ENCODE measurements around the gene SLC22A4. TPM values are rescaled to one million over a fixed set of nuclear protein-coding genes. Genes with fewer than 3 reads are reported as not detected.
A peak's percentile ranks its signal among the peaks of the same experiment; 100 is the strongest.

Gene SLC22A4
- polyA plus RNA-seq, 1 donor (not counting 4 experiments of a cell fraction or from before 2014, with no cell fraction given): 1.4 TPM

GRCh38 chr5:132294728-132295504, 722 bp downstream of the SLC22A4 start:
- Histone ChIP-seq H3K27me3 (ENCODE audit: control insufficient read depth, extremely low read depth, insufficient read depth, low read length) (no peaks in the 10 kb centered on the region), H3K4me3 (ENCODE audit: control insufficient read depth in 2 of 3, extremely low read depth in 1 of 3, insufficient read depth in 2 of 3, low read depth in 1 of 3, low read length in 3 of 3) (peak overlapping the region; percentile 55 to 83 (median 79)), H4K20me1 (ENCODE audit: control insufficient read depth, extremely low read depth, insufficient read depth, low read length) (no peaks in the 10 kb centered on the region), H3K4me2 (ENCODE audit: control insufficient read depth, extremely low read depth, insufficient read depth, low read depth, low read length) (peak overlapping the region; percentile 93), H3K9ac (ENCODE audit: control insufficient read depth, extremely low read depth, insufficient read depth, low read length) (peak overlapping the region; percentile 87), H3K27ac (ENCODE audit: control insufficient read depth, insufficient read depth, low read length) (peak overlapping the region; percentile 90), H3K36me3 (ENCODE audit: control insufficient read depth in 2 of 2, extremely low read depth in 1 of 2, insufficient read depth in 2 of 2, low read length in 2 of 2) (no peaks in the 10 kb centered on the region), H3K9me1 (ENCODE audit: control insufficient read depth, extremely low read depth, insufficient read depth, low read length) (no peaks in the 10 kb centered on the region), H2AFZ (ENCODE audit: control insufficient read depth, low read length) (peak overlapping the region; percentile 87), H3K9me3 (ENCODE audit: control insufficient read depth, low read depth, low read length) (no peaks in the 10 kb centered on the region), H3K4me1 (ENCODE audit: control insufficient read depth, extremely low read depth, insufficient read depth, low read length) (peaks cover 23% of the 10 kb centered on the region), H3K79me2 (ENCODE audit: control insufficient read depth, insufficient read depth, low read length) (peaks cover 3% of the 10 kb centered on the region)
- peak; percentile 65 for FAIRE-seq
- peak; percentile 63 for DNase-seq (ENCODE audit: low read depth, low spot score)
- TF ChIP-seq CTCF (optimal IDR thresholded peaks at IDR 0.05 in 1 of 3, IDR thresholded peaks at IDR 0.05 in 1 of 3, conservative IDR thresholded peaks at IDR 0.05 in 1 of 3; ENCODE audit: extremely low read depth in 1 of 3, insufficient read depth in 2 of 3, low read length in 3 of 3) (no peak), EZH2 (IDR thresholded peaks at IDR 0.05; ENCODE audit: low read length) (no peak)
- dilution Hi-C loops (cut with MboI; ENCODE audit: extremely low pct_ligation_motif_present, low sequenced_read_pairs): no loop called here

GRCh38 chr5:132295505-132296411, 1.6 kb downstream of the SLC22A4 start:
- TF ChIP-seq CTCF (optimal IDR thresholded peaks at IDR 0.05 in 1 of 3, IDR thresholded peaks at IDR 0.05 in 1 of 3, conservative IDR thresholded peaks at IDR 0.05 in 1 of 3; ENCODE audit: extremely low read depth in 1 of 3, insufficient read depth in 2 of 3, low read length in 3 of 3) (no peak), EZH2 (IDR thresholded peaks at IDR 0.05; ENCODE audit: low read length) (no peak)
- dilution Hi-C loops (cut with MboI; ENCODE audit: extremely low pct_ligation_motif_present, low sequenced_read_pairs): no loop called here
- no peaks in the 10 kb centered on the region for H3K9me3 ChIP-seq (ENCODE audit: control insufficient read depth, low read depth, low read length)
- FAIRE-seq: no peak
- H3K27ac ChIP-seq (ENCODE audit: control insufficient read depth, insufficient read depth, low read length): peak overlapping the region; percentile 21
- no peaks in the 10 kb centered on the region for H3K9me1 ChIP-seq (ENCODE audit: control insufficient read depth, extremely low read depth, insufficient read depth, low read length)
- H4K20me1 ChIP-seq (ENCODE audit: control insufficient read depth, extremely low read depth, insufficient read depth, low read length): no peaks in the 10 kb centered on the region
- peak overlapping the region; percentile 93 for H3K4me2 ChIP-seq (ENCODE audit: control insufficient read depth, extremely low read depth, insufficient read depth, low read depth, low read length)
- no peaks in the 10 kb centered on the region for H3K27me3 ChIP-seq (ENCODE audit: control insufficient read depth, extremely low read depth, insufficient read depth, low read length)
- peak overlapping the region; percentile 87 for H3K9ac ChIP-seq (ENCODE audit: control insufficient read depth, extremely low read depth, insufficient read depth, low read length)
- peaks cover 3% of the 10 kb centered on the region for H3K79me2 ChIP-seq (ENCODE audit: control insufficient read depth, insufficient read depth, low read length)
- H2AFZ ChIP-seq (ENCODE audit: control insufficient read depth, low read length): no peak overlapping the region
- peaks cover 23% of the 10 kb centered on the region for H3K4me1 ChIP-seq (ENCODE audit: control insufficient read depth, extremely low read depth, insufficient read depth, low read length)
- no peaks in the 10 kb centered on the region for H3K36me3 ChIP-seq (ENCODE audit: control insufficient read depth in 2 of 2, extremely low read depth in 1 of 2, insufficient read depth in 2 of 2, low read length in 2 of 2)
- DNase-seq (ENCODE audit: low read depth, low spot score): no peak
- peak overlapping the region; percentile 55 to 83 (median 79) for H3K4me3 ChIP-seq (ENCODE audit: control insufficient read depth in 2 of 3, extremely low read depth in 1 of 3, insufficient read depth in 2 of 3, low read depth in 1 of 3, low read length in 3 of 3)
